Measurements from ENCODE around the gene HLA-DRA. TPM values are rescaled to one million over a fixed set of nuclear protein-coding genes. Genes with fewer than 3 reads are reported as not detected.
"Not testable (repeated sequence)": the region's sequence is repeated elsewhere in the genome, so short reads cannot be mapped to it uniquely, and the experiment has no call there.

HLA-DRA gene
- total and polyA plus RNA-seq, 9 donors, result 19.9 to 34.2 (median 26.1) TPM

GRCh38 chr6:32427934-32428474 lies 11.7 kb upstream of the HLA-DRA start:
- no peak for DNase-seq
- WGBS (ENCODE audit: insufficient coverage), result 90% methylated on average over 2 of the region's 4 CpGs
- H3K4me3 ChIP-seq (ENCODE audit: low read length), result no peak overlapping the region
- no peaks in the 10 kb centered on the region for H3K9me3 ChIP-seq (replicated peaks; ENCODE audit: control insufficient read depth, low read depth, low read length)
- no peaks in the 10 kb centered on the region for H3K4me1 ChIP-seq (ENCODE audit: control insufficient read depth, insufficient read depth, low read length)
- H3K27ac ChIP-seq (ENCODE audit: low read length), result no peak overlapping the region
- no peaks in the 10 kb centered on the region for H3K36me3 ChIP-seq (ENCODE audit: control insufficient read depth, insufficient read depth, low read length)
- H3K27me3 ChIP-seq (ENCODE audit: control insufficient read depth, insufficient read depth, low read length), result peaks cover 4% of the 10 kb centered on the region

- H3K27me3 ChIP-seq (ENCODE audit: control insufficient read depth, insufficient read depth, low read length), result peaks cover 4% of the 10 kb centered on the region
- no peak for DNase-seq
- WGBS (ENCODE audit: insufficient coverage), result 80% methylated on average over 2 of the region's 3 CpGs
- H3K27ac ChIP-seq (ENCODE audit: low read length), result no peak overlapping the region
- H3K9me3 ChIP-seq (replicated peaks; ENCODE audit: control insufficient read depth, low read depth, low read length), result no peaks in the 10 kb centered on the region
- no peaks in the 10 kb centered on the region for H3K4me1 ChIP-seq (ENCODE audit: control insufficient read depth, insufficient read depth, low read length)
- H3K36me3 ChIP-seq (ENCODE audit: control insufficient read depth, insufficient read depth, low read length), result no peaks in the 10 kb centered on the region
- H3K4me3 ChIP-seq (ENCODE audit: low read length), result no peak overlapping the region
Measured at GRCh38 chr6:32430179-32430578, 9.5 kb upstream of the HLA-DRA start.

- Histone ChIP-seq H3K27me3 (ENCODE audit: control insufficient read depth, insufficient read depth, low read length) (peaks cover 4% of the 10 kb centered on the region), H3K4me1 (ENCODE audit: control insufficient read depth, insufficient read depth, low read length) (no peaks in the 10 kb centered on the region), H3K9me3 (replicated peaks; ENCODE audit: control insufficient read depth, low read depth, low read length) (no peaks in the 10 kb centered on the region), H3K27ac (ENCODE audit: low read length) (no peak overlapping the region), H3K4me3 (ENCODE audit: low read length) (no peak overlapping the region), H3K36me3 (ENCODE audit: control insufficient read depth, insufficient read depth, low read length) (no peaks in the 10 kb centered on the region)
- 0% methylated on average over 1 of the region's 3 CpGs for WGBS (ENCODE audit: insufficient coverage)
- no peak for DNase-seq
Measured at GRCh38 chr6:32431142-32431541, 8.5 kb upstream of the HLA-DRA start.

- Histone ChIP-seq H3K36me3 (ENCODE audit: control insufficient read depth, insufficient read depth, low read length) (no peaks in the 10 kb centered on the region), H3K4me3 (ENCODE audit: low read length) (no peak overlapping the region), H3K27ac (ENCODE audit: low read length) (no peak overlapping the region), H3K9me3 (replicated peaks; ENCODE audit: control insufficient read depth, low read depth, low read length) (no peaks in the 10 kb centered on the region), H3K27me3 (ENCODE audit: control insufficient read depth, insufficient read depth, low read length) (peaks cover 4% of the 10 kb centered on the region), H3K4me1 (ENCODE audit: control insufficient read depth, insufficient read depth, low read length) (no peaks in the 10 kb centered on the region)
- DNase-seq, result peak; percentile 35
- WGBS (ENCODE audit: insufficient coverage), result no CpG with 5 or more reads among the region's 1 CpG
Measured at GRCh38 chr6:32432050-32432450, 7.6 kb upstream of the HLA-DRA start.

GRCh38 chr6:32433950-32434349 lies 5.7 kb upstream of the HLA-DRA start:
- not testable (repeated sequence) for H3K27me3 ChIP-seq (ENCODE audit: control insufficient read depth, insufficient read depth, low read length); H3K4me3 ChIP-seq (ENCODE audit: low read length); H3K36me3 ChIP-seq (ENCODE audit: control insufficient read depth, insufficient read depth, low read length); H3K27ac ChIP-seq (ENCODE audit: low read length); H3K4me1 ChIP-seq (ENCODE audit: control insufficient read depth, insufficient read depth, low read length); DNase-seq; H3K9me3 ChIP-seq (replicated peaks; ENCODE audit: control insufficient read depth, low read depth, low read length)
- WGBS (ENCODE audit: insufficient coverage), result no CpG with 5 or more reads among the region's 1 CpG

- Histone ChIP-seq H3K4me3 (ENCODE audit: low read length) (no peak overlapping the region), H3K27me3 (ENCODE audit: control insufficient read depth, insufficient read depth, low read length) (no peaks in the 10 kb centered on the region), H3K4me1 (ENCODE audit: control insufficient read depth, insufficient read depth, low read length) (no peaks in the 10 kb centered on the region), H3K9me3 (replicated peaks; ENCODE audit: control insufficient read depth, low read depth, low read length) (no peaks in the 10 kb centered on the region), H3K36me3 (ENCODE audit: control insufficient read depth, insufficient read depth, low read length) (no peaks in the 10 kb centered on the region), H3K27ac (ENCODE audit: low read length) (no peak overlapping the region)
- no peak for DNase-seq
- WGBS (ENCODE audit: insufficient coverage), result 100% methylated on average over 1 of the region's 4 CpGs
Measured at GRCh38 chr6:32436186-32436585, 3.5 kb upstream of the HLA-DRA start.

GRCh38 chr6:32436995-32437836 lies 2.5 kb upstream of the HLA-DRA start:
- WGBS (ENCODE audit: insufficient coverage), result 50% methylated on average over 1 of the region's 2 CpGs
- H3K4me1 ChIP-seq (ENCODE audit: control insufficient read depth, insufficient read depth, low read length), result no peaks in the 10 kb centered on the region
- H3K27ac ChIP-seq (ENCODE audit: low read length), result peak overlapping the region; percentile 51
- H3K36me3 ChIP-seq (ENCODE audit: control insufficient read depth, insufficient read depth, low read length), result no peaks in the 10 kb centered on the region
- peak; percentile 60 for DNase-seq
- no peaks in the 10 kb centered on the region for H3K27me3 ChIP-seq (ENCODE audit: control insufficient read depth, insufficient read depth, low read length)
- H3K4me3 ChIP-seq (ENCODE audit: low read length), result no peak overlapping the region
- no peaks in the 10 kb centered on the region for H3K9me3 ChIP-seq (replicated peaks; ENCODE audit: control insufficient read depth, low read depth, low read length)

- peaks cover 3% of the 10 kb centered on the region for H3K27me3 ChIP-seq (ENCODE audit: control insufficient read depth, insufficient read depth, low read length)
- WGBS (ENCODE audit: insufficient coverage), result no CpG with 5 or more reads among the region's 1 CpG
- no peak overlapping the region for H3K27ac ChIP-seq (ENCODE audit: low read length)
- no peak for DNase-seq
- no peaks in the 10 kb centered on the region for H3K36me3 ChIP-seq (ENCODE audit: control insufficient read depth, insufficient read depth, low read length)
- no peak overlapping the region for H3K4me3 ChIP-seq (ENCODE audit: low read length)
- H3K9me3 ChIP-seq (replicated peaks; ENCODE audit: control insufficient read depth, low read depth, low read length), result no peaks in the 10 kb centered on the region
- H3K4me1 ChIP-seq (ENCODE audit: control insufficient read depth, insufficient read depth, low read length), result no peaks in the 10 kb centered on the region
Measured at GRCh38 chr6:32439139-32439538, 548 bp upstream of the HLA-DRA start.

- DNase-seq, result no peak
- no peaks in the 10 kb centered on the region for H3K9me3 ChIP-seq (replicated peaks; ENCODE audit: control insufficient read depth, low read depth, low read length)
- peaks cover 5% of the 10 kb centered on the region for H3K27me3 ChIP-seq (ENCODE audit: control insufficient read depth, insufficient read depth, low read length)
- no peaks in the 10 kb centered on the region for H3K36me3 ChIP-seq (ENCODE audit: control insufficient read depth, insufficient read depth, low read length)
- H3K27ac ChIP-seq (ENCODE audit: low read length), result no peak overlapping the region
- no peaks in the 10 kb centered on the region for H3K4me1 ChIP-seq (ENCODE audit: control insufficient read depth, insufficient read depth, low read length)
- no peak overlapping the region for H3K4me3 ChIP-seq (ENCODE audit: low read length)
- WGBS (ENCODE audit: insufficient coverage), result 84% methylated on average over 4 of the region's 7 CpGs
Measured at GRCh38 chr6:32442243-32442667, 2.6 kb downstream of the HLA-DRA start.

GRCh38 chr6:32442977-32443552 lies 3.4 kb downstream of the HLA-DRA start:
- peaks cover 5% of the 10 kb centered on the region for H3K27me3 ChIP-seq (ENCODE audit: control insufficient read depth, insufficient read depth, low read length)
- no peaks in the 10 kb centered on the region for H3K4me1 ChIP-seq (ENCODE audit: control insufficient read depth, insufficient read depth, low read length)
- no peak overlapping the region for H3K27ac ChIP-seq (ENCODE audit: low read length)
- no peak overlapping the region for H3K4me3 ChIP-seq (ENCODE audit: low read length)
- 86% methylated on average over 4 of the region's 8 CpGs for WGBS (ENCODE audit: insufficient coverage)
- no peaks in the 10 kb centered on the region for H3K9me3 ChIP-seq (replicated peaks; ENCODE audit: control insufficient read depth, low read depth, low read length)
- no peak for DNase-seq
- H3K36me3 ChIP-seq (ENCODE audit: control insufficient read depth, insufficient read depth, low read length), result no peaks in the 10 kb centered on the region

All from muscle of leg (tissue), 11 donors.